ENCODE measurements around the gene KANSL1L. TPM values are rescaled to one million over a fixed set of nuclear protein-coding genes. Genes with fewer than 3 reads are reported as not detected.

Gene KANSL1L
- polyA plus RNA-seq, 4 donors, result 42.1 to 70.9 (median 54.9) TPM

DNA sequence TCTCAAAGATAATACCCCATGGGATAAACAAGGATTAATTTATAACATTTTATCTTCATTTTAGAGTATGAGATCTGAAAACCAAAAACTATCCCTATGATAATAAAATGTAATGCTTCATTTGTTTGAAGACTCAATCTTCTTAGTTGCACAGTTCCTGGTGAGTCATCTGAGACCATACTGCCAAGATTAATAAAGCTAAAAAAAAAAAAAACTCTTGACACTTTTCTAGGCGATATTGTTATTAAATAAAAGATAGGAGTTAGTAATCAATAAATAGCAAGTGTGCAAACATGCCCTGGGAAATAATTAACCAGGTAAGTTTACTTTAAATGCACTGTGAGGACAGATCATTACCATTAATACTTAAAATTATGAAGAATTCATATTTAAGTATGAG, 84.9 kb downstream of the KANSL1L start:
- DNase-seq (ENCODE audit: low read depth in 4 of 4, low spot score in 2 of 4), result no peak

DNA sequence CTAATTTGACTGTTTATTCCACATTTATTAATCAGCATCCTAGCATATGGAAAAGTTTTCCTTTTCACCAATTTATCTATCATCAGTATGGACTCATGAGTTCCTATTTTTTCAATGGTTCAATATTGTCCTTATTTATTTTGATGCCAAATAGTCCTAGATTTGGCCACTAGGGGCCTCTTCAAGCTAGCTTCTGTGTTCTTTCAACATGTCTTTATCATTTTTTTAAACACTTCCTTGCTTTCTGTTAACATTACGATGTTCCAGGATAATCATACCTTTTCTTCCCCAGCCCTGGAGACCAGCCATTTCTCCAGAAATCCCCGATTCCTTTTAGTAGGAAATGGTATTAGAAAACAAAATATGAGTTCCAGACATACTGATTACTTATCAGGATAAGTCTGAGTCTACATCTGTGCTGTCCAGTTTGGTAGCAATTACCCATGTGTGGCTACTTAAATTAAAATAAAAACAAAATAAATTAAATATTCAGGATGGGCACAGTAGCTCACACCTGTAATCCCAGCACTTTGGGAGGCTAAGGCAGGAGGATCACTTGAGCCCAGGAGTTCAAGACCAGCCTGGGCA, 98.2 kb downstream of the KANSL1L start:
- DNase-seq (ENCODE audit: low read depth in 4 of 4, low spot score in 2 of 4), result peak in 2 of 4 donors; percentile 3

DNA sequence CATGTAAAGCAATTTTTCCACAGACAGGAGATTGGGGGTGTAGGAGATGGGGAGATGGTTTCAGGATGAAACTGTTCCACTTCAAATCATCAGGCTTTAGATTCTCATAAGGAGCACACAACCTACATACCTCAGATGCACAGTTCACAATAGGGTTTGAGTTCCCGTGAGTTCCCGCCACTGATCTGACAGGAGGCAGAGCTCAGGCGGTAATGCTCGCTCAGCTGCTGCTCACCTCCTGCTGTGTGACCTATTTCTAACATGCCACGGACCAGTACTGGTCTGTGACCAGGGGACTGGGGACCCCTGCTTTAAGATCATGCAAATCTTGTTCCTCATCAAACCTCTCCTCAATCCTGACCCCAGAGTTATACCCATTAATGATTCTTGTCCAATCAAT, 98.7 kb downstream of the KANSL1L start:
- no peak for DNase-seq (ENCODE audit: low read depth in 4 of 4, low spot score in 2 of 4)

DNA sequence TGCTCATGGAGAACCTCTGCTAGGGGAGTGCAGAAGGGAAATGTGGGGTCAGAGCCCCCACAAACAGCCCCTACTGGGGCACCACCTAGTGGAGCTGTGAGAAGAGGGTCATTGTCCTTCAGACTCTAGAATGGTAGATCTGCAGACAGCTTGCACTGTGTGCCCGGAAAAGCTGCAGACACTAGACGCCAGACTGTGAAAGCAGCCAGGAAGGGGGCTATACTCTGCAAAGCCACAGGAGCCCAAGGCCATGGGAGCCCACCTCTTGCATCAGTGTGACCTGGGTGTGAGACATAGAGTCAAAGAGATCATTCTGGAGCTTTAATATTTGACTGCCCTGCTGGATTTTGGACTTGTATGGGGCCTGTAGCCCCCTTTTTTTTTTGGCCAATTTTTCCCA, 107.9 kb downstream of the KANSL1L start:
- no peak for DNase-seq (ENCODE audit: low read depth in 4 of 4, low spot score in 2 of 4)

DNA sequence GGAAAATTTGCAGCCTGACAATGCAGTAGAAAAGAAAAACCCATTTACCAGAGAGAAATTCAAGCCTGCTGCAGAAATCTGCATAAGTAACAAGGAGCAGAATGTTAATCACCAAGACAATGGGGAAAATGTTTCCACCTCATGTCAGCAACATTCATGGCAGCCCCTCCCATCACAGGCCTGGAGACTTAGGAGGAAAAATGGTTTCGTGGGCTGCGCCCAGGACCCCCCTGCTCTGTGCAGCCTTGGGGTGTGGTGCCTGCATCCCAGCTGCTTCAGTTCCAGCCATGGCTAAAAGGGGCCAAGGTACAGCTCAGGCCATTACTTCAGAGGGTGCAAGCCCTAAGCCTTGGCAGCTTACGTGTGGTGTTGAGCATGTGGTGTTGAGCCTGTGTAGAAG, 115.4 kb downstream of the KANSL1L start:
- no peak for DNase-seq (ENCODE audit: low read depth in 4 of 4, low spot score in 2 of 4)

DNA sequence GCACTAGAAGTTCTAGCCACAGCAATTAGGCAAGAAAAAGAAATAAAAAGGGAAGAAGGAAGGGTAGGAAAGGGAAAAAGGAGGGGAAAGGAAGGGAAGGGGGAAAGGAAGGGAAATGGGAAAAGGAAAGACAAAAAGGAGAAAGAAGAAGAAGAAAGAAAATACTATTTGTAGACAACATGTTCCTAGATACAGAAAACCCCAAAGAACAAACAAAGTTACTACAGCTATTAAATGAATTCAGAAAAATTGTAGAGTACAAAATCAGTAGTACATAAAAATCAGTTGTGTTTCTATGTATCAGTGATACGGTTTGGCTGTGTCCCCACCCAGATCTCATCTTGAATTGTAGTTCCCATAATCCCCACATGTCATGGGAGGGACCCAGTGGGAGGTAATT, 116.5 kb downstream of the KANSL1L start:
- no peak for DNase-seq (ENCODE audit: low read depth in 4 of 4, low spot score in 2 of 4)

DNA sequence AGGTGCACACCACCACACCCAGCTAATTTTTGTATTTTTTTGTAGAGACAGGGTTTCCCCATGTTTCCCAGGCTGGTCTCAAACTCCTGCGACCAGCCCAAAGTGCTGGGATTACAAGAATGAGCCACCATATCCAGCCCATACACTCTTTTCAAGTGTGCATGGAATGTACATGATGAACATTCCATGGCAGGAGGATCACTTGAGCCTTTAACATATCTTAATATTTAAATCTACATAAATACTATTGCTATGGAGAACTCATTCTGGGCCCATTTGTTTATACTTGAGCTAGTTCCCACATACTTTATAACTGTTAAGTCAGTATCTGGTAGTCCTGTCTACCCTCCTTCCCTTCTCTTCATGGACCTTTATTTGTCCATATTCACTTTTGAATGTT, 120.3 kb downstream of the KANSL1L start:
- DNase-seq (ENCODE audit: low read depth in 4 of 4, low spot score in 2 of 4), result no peak

DNA sequence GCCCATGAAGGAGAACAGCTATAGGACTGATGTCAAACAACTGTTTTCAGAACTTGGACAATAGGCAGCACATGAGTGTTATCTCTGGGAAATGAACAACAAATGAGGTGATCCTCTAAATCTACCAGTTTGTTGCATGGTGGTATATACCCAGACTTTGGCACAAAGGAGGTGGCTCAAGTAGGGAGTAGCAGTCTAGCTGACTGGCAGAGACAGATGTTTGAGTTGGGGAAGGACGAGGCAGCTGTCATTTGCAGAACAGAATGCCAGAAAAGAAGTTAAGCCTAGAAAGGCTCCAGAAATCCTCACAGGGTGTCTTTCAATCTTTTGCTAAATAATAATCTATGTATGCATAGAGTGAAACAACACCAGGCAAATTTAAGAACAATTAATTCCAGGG, 121.4 kb downstream of the KANSL1L start:
- no peak for DNase-seq (ENCODE audit: low read depth in 4 of 4, low spot score in 2 of 4)

DNA sequence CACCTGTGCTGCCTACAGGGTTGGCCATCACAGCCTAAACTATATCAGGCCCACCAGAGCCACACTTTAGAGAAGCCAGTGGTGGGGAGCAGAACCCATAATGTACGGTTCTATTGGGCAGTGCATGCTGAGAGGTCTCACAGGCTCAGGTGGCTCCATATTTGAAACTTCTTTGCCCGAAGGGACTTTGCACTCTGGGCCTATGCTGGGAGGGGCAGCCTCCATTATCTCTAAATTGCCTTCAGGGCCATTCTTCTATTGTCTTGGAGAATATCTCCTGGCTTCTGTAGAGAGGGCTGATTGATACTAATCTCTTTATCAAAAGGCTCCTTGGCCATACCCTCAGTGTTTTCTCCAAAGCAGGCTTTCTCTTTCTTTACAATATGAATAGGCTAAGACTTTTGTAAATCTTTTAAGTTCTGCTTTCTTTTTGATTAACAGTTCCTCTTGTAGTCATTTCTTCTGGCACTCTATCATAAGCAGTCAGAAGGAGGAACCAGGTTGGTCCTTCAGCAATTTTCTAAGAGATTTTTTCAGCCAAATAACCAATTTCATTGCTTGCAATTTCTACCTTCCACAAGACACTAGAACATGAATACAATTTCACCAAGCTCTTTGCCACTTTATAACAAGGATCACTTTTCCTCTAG, 124.2 kb downstream of the KANSL1L start:
- DNase-seq (ENCODE audit: low read depth in 4 of 4, low spot score in 2 of 4), result no peak

DNA sequence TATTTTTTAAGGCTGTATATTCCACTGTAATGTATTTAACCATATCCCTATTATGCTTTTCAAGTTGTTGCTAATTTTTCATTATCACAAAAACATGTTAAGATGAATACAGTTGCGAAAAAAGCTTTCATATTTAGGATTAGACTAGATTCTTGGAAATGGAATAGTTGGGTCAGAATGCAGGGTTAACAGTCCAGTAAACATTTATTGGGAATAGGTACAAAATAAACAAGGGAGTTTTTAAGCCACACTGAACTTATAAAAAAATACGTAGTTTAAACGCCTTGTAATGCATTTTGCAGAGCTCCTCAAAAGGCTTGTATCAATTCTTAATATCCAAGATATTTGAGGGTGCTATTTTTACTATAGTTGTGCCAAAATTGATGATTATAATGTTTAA, 133.1 kb downstream of the KANSL1L start:
- DNase-seq (ENCODE audit: low read depth in 4 of 4, low spot score in 2 of 4), result no peak

DNA sequence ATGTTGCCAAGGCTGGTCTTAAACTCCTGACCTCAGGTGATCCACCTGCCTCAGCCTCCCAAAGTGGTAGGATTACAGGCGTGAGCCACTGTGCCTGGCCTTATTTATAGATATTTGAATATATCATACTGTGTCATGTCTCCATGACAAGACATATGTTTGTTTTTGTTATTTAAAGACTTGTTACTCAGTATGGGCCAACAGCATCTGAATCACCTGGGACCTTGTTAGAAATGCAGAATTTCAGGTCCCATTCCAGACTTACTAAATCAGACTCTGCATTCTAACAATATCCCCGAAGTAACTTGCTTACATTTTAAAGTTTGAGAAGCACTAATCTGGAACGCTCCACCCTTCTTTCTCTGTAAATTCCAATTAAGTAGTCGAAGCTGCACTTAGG, 135.5 kb downstream of the KANSL1L start:
- no peak for DNase-seq (ENCODE audit: low read depth in 4 of 4, low spot score in 2 of 4)

DNA sequence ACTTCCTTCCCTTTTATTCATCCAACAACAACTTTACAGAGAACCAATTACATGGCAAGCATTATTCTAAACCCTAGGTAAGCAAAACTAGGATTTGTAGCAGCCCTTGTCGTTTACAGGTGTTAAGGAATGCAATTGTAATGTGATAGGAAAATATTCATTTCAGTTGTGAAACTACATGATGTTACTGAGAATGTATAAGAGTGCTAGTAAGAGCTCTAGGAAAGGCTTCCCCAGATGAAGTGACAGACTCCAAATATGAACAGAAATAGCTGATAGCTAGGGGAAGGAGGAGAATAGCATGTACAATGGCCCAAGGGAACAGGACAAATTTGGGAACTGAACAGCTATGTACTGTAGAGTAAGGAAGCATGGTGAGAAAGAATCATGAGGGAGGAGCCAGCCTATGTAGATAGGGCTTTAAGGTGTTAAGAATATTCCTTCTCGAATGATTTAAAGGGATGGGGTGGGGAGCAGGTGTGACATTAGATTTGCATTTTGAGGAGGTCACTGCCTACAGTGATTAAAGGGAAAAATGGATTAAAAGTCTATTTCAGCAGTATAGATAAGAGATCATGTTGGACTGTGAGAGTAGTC, 137.0 kb downstream of the KANSL1L start:
- DNase-seq (ENCODE audit: low read depth in 4 of 4, low spot score in 2 of 4), result no peak

DNA sequence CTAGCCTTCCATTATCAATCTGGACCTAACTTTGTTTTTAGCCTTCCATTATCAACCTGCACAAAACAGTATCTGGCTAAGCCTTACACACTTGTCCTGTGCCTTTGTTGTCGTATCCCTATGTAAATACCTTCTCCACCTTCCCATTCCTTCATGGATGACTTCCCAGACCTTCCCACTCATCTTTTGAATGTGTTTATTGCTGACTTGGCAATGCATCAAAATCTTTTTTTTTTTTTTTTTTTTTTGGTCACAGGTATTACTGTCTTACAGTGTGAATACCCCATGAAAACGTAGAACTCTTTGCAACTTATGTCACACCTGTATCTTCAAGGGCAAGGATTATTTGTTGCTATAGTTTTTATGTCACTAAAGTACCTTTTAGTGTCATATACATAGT, 143.0 kb downstream of the KANSL1L start:
- no peak for DNase-seq (ENCODE audit: low read depth in 4 of 4, low spot score in 2 of 4)

DNA sequence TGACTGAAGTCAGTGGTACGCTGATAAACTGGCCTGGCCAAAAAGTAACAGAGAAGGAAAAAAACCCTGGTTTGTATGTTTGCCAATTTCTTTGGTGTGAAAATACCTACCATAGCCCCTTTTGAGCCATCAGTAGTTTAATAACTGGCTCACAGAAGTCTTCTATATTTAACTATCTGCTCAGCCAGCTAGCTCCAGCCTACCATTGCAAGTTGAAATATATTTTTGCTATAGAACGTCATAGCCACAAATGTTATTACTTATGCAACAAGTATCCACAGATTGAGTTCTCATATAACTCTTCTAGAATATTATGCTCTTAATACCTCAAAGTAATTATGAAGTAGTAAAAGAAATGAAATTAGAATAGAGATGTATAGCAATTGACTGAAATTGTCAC, 143.6 kb downstream of the KANSL1L start:
- DNase-seq (ENCODE audit: low read depth in 4 of 4, low spot score in 2 of 4), result no peak

DNA sequence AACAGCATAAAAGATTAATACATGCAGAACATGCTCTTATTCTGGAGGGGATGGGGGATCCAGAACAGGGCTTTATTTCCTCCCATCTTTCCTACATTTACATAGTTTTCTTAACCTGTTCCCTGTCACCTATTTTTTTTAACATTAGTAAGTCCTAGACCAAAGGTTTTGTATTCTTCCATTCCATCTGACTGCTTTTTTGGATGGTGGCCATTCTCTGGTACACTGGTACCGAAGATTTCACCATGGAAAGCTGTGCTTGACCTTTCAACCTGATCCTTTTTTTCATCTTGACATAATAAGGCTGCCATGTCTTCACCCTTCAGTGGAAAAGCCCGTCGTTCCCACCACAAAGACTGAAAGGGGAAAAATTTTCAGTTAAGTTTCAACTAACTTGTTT, 148.4 kb downstream of the KANSL1L start:
- no peak for DNase-seq (ENCODE audit: low read depth in 4 of 4, low spot score in 2 of 4)

DNA sequence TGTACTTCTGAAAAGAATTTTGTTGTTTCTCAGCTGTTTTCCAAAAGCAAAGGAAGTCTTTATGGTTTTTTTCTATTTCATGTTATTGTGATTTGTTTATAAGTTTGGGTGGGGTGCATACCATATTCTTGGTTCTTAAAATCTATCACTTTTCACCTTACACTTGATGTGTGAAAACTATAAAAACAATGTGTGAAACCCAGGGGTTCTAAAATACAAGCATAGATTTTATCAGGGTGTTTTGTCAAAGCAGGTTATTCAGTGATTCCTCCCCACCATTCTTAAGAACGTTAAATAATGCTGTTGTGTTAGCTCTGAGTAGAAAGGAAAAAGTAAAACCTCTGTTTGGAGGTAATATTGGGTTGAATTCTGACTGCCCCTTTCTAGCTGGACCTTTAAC, 151.1 kb downstream of the KANSL1L start:
- no peak for DNase-seq (ENCODE audit: low read depth in 4 of 4, low spot score in 2 of 4)

DNA sequence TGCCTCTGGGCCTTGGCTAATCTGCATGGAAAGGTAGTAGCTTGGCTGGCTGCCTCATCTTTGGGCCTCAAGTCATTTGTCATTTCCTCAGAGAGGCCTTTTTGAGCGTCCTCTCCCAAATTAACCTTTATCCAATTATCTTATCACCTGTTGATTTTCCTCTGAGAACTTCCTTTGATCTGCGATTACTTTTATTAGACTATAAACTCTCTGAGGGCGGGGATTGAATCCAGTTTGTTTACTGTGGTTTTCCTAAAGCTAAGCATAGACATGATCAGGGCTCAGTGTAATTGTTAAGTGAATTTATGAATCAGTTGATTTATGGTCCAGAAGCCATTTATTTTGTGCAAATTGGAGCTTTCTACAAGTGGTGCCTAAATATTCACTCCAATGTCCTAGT, 161.3 kb downstream of the KANSL1L start:
- DNase-seq (ENCODE audit: low read depth in 4 of 4, low spot score in 2 of 4), result no peak

DNA sequence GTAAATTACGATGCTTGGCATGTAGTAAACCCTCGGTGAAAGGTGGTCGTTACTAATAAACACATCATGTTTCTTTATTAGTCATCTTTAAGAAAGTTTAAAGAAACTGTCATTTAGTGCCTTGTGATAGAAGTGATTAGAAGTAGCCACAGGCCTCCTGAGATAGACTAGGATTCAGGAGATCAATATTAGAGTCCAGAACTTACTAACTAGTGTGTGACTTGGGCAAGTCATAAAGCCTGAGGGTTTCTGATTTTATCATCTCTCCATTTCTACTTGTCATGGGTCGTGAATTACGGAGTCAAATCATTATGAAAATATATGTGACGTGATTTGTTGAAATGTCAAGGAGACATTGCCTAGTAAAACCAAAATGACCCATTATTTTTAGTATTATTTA, 162.1 kb downstream of the KANSL1L start:
- DNase-seq (ENCODE audit: low read depth in 4 of 4, low spot score in 2 of 4), result no peak

DNA sequence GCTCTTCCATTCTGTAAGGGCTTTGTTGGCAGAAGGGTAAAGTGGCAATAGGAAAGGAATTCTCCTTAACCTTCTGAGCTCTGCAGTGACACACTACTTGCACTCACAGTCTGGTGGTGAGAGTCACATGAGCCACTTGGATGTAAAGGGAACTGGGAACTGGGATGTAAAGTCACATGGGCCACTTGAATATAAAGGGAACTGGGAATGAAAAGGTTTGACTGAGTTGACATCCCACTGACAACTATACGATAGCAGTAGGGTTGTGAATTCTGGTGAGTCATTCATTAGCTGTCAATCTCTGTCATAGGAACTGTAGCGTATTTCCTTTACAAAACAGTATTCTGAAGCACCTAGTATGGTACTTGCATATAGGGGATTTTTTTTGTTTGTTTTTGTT, 163.3 kb downstream of the KANSL1L start:
- no peak for DNase-seq (ENCODE audit: low read depth in 4 of 4, low spot score in 2 of 4)

DNA sequence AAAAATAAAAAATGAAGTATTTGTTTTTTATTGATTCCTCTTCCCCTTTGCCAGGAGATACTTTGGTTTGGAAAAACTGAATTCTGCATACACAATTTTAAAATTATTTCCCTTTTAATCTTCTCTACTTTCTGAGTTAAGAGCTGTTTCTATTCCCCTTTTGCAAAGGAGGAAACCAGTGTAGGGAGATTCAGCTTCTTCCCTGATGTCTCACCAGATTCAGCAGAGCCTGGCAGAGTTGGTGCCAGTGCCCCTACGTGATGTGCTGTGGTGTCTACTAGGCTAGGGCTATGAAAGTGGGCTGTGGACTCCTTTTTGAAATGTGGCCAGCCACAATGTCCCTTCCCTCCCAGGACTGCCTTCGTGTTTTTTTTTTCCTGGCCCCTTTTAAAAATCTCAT, 166.3 kb downstream of the KANSL1L start:
- no peak for DNase-seq (ENCODE audit: low read depth in 4 of 4, low spot score in 2 of 4)

DNA sequence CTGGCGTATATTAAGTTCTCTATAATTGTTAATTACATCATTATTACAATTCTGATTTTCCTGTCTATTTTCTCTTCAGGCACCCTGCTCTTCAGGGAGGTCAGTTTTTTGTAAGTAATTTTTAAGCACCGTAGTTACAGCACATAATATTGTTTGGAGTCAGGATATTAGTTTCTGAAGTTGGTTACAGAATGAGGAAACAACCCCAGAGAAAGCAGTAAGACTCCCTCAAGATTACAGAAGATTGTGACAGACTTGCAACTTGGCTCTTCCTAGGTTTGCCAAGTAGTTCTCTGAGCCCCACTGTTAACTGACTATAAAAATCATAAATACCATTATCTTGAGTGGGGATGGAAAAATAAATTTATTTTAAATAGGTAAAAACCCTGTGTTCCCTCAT, 167.8 kb downstream of the KANSL1L start:
- no peak for DNase-seq (ENCODE audit: low read depth in 4 of 4, low spot score in 2 of 4)
